Mesendoderm (in vitro differentiated cells): Measurements from ENCODE around the gene PKNOX1.

ENCODE experiments used
- DNase-seq: peaks from one replicate; pipeline ENCODE4 v3.0.0; 2013
- H2AK5ac ChIP-seq: 2 replicates; pipeline ENCODE4 v1.6.1; 2013; ENCODE audit warnings: low read length, inconsistent platforms
- H2BK120ac ChIP-seq: 2 replicates; pipeline ENCODE4 v1.6.1; 2013; ENCODE audit warnings: low read depth, mild to moderate bottlenecking, low read length, moderate library complexity, mixed read lengths
- H2BK15ac ChIP-seq: replicated peaks from 2 replicates; pipeline ENCODE4 v1.6.1; 2013; ENCODE audit warnings: low read depth, mild to moderate bottlenecking, moderate library complexity
- H2BK5ac ChIP-seq: 2 replicates; pipeline ENCODE4 v1.6.1; 2013; ENCODE audit warnings: low read length, inconsistent platforms
- H3K18ac ChIP-seq: 2 replicates; pipeline ENCODE4 v1.6.1; 2013; ENCODE audit warnings: mild to moderate bottlenecking, low read length, mixed read lengths
- H3K23ac ChIP-seq: one replicate; pipeline ENCODE4 v1.6.1; 2013; ENCODE audit warnings: low read length
- H3K27ac ChIP-seq: 2 replicates; pipeline ENCODE4 v1.5.1; 2013; ENCODE audit warnings: low read depth, mild to moderate bottlenecking, inconsistent platforms, low read length, moderate library complexity
- H3K27me3 ChIP-seq: 2 replicates; pipeline ENCODE4 v1.6.1; 2013; ENCODE audit warnings: low read length, control low read depth, mild to moderate bottlenecking, inconsistent platforms; ENCODE audit not compliant: insufficient read depth, poor library complexity
- H3K36me3 ChIP-seq: 2 replicates; pipeline ENCODE4 v1.6.1; 2013; ENCODE audit warnings: low read length, inconsistent platforms; ENCODE audit not compliant: control insufficient read depth, insufficient read depth
- H3K4ac ChIP-seq: one replicate; pipeline ENCODE4 v1.6.1; 2013; ENCODE audit warnings: low read depth, mild to moderate bottlenecking, low read length, moderate library complexity
- H3K4me1 ChIP-seq: 2 replicates; pipeline ENCODE4 v1.6.1; 2013; ENCODE audit warnings: low read depth, low read length, inconsistent platforms; ENCODE audit not compliant: control insufficient read depth
- H3K4me2 ChIP-seq: 2 replicates; pipeline ENCODE4 v1.6.1; 2013; ENCODE audit warnings: low read length
- H3K4me3 ChIP-seq: 2 replicates; pipeline ENCODE4 v1.5.1; 2013; ENCODE audit warnings: mild to moderate bottlenecking, low read length
- H3K56ac ChIP-seq: one replicate; pipeline ENCODE4 v1.6.1; 2013; ENCODE audit warnings: low read length
- H3K79me1 ChIP-seq: 2 replicates; pipeline ENCODE4 v1.6.1; 2013; ENCODE audit warnings: low read length, inconsistent platforms
- H3K79me2 ChIP-seq: 2 replicates; pipeline ENCODE4 v1.6.1; 2013; ENCODE audit warnings: mild to moderate bottlenecking, low read length; ENCODE audit not compliant: control insufficient read depth, insufficient read depth
- H3K9ac ChIP-seq: 2 replicates; pipeline ENCODE4 v1.6.1; 2013; ENCODE audit warnings: low read length, inconsistent platforms
- H4K5ac ChIP-seq: one replicate; pipeline ENCODE4 v1.6.1; 2013; ENCODE audit warnings: low read length
- H4K8ac ChIP-seq: one replicate; pipeline ENCODE4 v1.6.1; 2013; ENCODE audit warnings: low read depth, mild to moderate bottlenecking, control low read depth, low read length, moderate library complexity
- WGBS: extraction: QIAGEN DNeasy Blood & Tissue Kit; methylation state at CpG from one replicate; pipeline ENCODE4 v1.1.7; 2013; ENCODE audit warnings: low lambda C conversion rate, missing lambda C conversion rate; ENCODE audit not compliant: insufficient coverage; ENCODE audit errors: extremely low coverage; 5-methylcytosine and 5-hydroxymethylcytosine counted together

Gene PKNOX1

GRCh38 chr21:43027846-43028731 is 53.7 kb downstream of the PKNOX1 start:
- no CpG with 5 or more reads among the region's 27 CpGs for WGBS
- Histone ChIP-seq H3K23ac (no peak overlapping the region), H3K79me1 (no peaks in the 10 kb centered on the region), H3K27me3 (no peaks in the 10 kb centered on the region), H3K36me3 (peaks cover 4% of the 10 kb centered on the region), H3K4me1 (no peaks in the 10 kb centered on the region), H3K9ac (no peak overlapping the region), H3K79me2 (no peaks in the 10 kb centered on the region), H2BK5ac (no peak overlapping the region), H3K4ac (no peak overlapping the region), H2AK5ac (no peak overlapping the region), H3K18ac (no peak overlapping the region), H2BK120ac (no peak overlapping the region), H3K4me2 (no peak overlapping the region), H4K5ac (no peak overlapping the region), H4K8ac (no peak overlapping the region), H3K4me3 (no peak overlapping the region), H3K27ac (no peak overlapping the region), H2BK15ac (no peak overlapping the region), H3K56ac (no peak overlapping the region)
- DNase-seq: no peak

GRCh38 chr21:43029785-43030184 is 55.4 kb downstream of the PKNOX1 start:
- H4K5ac ChIP-seq: no peak overlapping the region
- no peak overlapping the region for H4K8ac ChIP-seq
- no peaks in the 10 kb centered on the region for H3K4me1 ChIP-seq
- H3K56ac ChIP-seq: no peak overlapping the region
- no peak overlapping the region for H3K23ac ChIP-seq
- no peaks in the 10 kb centered on the region for H3K79me2 ChIP-seq
- no CpG with 5 or more reads among the region's 13 CpGs for WGBS
- peaks cover 4% of the 10 kb centered on the region for H3K36me3 ChIP-seq
- no peak overlapping the region for H3K9ac ChIP-seq
- no peak overlapping the region for H2BK120ac ChIP-seq
- H3K4me2 ChIP-seq: no peak overlapping the region
- DNase-seq: no peak
- no peak overlapping the region for H2BK15ac ChIP-seq
- H3K18ac ChIP-seq: no peak overlapping the region
- H2AK5ac ChIP-seq: no peak overlapping the region
- H3K79me1 ChIP-seq: no peaks in the 10 kb centered on the region
- H3K27ac ChIP-seq: no peak overlapping the region
- no peak overlapping the region for H3K4me3 ChIP-seq
- no peak overlapping the region for H2BK5ac ChIP-seq
- no peak overlapping the region for H3K4ac ChIP-seq
- H3K27me3 ChIP-seq: no peaks in the 10 kb centered on the region

DNA sequence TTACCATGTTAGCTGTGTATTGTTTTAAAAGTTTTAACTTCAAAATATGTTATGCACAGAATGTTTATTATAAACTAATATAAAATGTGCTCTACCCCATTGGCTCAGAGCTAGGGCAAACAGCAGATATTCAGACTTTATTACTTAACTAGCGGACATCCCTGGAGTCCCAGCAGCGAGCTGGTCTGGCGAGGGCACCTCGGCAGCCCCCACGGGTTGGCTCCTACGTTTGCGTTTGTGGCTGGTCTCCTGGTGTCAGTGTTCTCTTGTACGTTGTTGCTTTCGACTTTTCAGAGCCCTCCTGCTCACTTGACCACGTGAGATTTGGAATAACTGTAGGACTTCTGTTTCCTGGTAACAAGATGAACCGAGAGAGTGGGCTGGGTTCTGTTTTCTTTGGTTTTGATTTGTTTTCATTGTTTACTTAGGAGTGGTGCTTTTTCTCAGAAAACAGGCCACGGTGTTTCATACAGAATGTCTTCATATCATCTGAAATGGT is 56.8 kb downstream of the PKNOX1 start:
- Histone ChIP-seq H3K56ac (no peak overlapping the region), H3K18ac (no peak overlapping the region), H3K27me3 (no peaks in the 10 kb centered on the region), H3K4me1 (no peaks in the 10 kb centered on the region), H3K79me2 (no peaks in the 10 kb centered on the region), H2AK5ac (no peak overlapping the region), H4K5ac (no peak overlapping the region), H2BK15ac (no peak overlapping the region), H3K36me3 (peaks cover 3% of the 10 kb centered on the region), H4K8ac (no peak overlapping the region), H2BK120ac (no peak overlapping the region), H2BK5ac (no peak overlapping the region), H3K23ac (no peak overlapping the region), H3K4ac (no peak overlapping the region), H3K9ac (no peak overlapping the region), H3K4me2 (no peak overlapping the region), H3K4me3 (no peak overlapping the region), H3K79me1 (no peaks in the 10 kb centered on the region), H3K27ac (no peak overlapping the region)
- no peak for DNase-seq
- no CpG with 5 or more reads among the region's 12 CpGs for WGBS

- no CpG with 5 or more reads among the region's 1 CpG for WGBS
- no peak overlapping the region for H3K23ac ChIP-seq
- H3K9ac ChIP-seq: no peak overlapping the region
- H3K27ac ChIP-seq: no peak overlapping the region
- no peaks in the 10 kb centered on the region for H3K79me1 ChIP-seq
- H3K36me3 ChIP-seq: peaks cover 1% of the 10 kb centered on the region
- H2AK5ac ChIP-seq: no peak overlapping the region
- DNase-seq: no peak
- H3K27me3 ChIP-seq: no peaks in the 10 kb centered on the region
- H3K4me3 ChIP-seq: no peak overlapping the region
- H3K4ac ChIP-seq: no peak overlapping the region
- H3K79me2 ChIP-seq: no peaks in the 10 kb centered on the region
- no peak overlapping the region for H3K4me2 ChIP-seq
- no peak overlapping the region for H4K5ac ChIP-seq
- H3K4me1 ChIP-seq: no peaks in the 10 kb centered on the region
- H2BK5ac ChIP-seq: no peak overlapping the region
- no peak overlapping the region for H2BK120ac ChIP-seq
- no peak overlapping the region for H2BK15ac ChIP-seq
- no peak overlapping the region for H4K8ac ChIP-seq
- no peak overlapping the region for H3K56ac ChIP-seq
- H3K18ac ChIP-seq: no peak overlapping the region
Observed at GRCh38 chr21:43034101-43034500, 59.7 kb downstream of the PKNOX1 start.

DNA sequence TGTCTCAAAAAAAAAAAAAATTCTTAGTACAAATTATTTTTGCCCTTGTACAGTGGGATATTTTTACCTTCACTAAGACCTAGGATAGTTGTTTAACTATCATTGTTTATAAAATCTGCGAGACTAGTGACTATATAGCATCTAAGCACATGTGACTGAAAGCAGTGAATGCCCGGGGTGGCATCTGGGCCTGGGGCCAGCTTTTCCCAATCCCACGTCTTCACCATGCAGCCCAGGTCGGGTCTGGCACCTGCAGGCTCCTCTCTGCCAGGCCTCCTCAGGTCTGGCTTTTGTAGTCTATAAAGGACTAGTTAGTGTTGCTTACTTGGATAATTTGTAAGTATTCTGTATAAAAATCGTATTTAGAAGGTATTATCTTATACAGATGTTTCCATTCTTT is 60.5 kb downstream of the PKNOX1 start:
- Histone ChIP-seq H3K4me2 (no peak overlapping the region), H3K79me2 (no peaks in the 10 kb centered on the region), H2BK15ac (no peak overlapping the region), H2BK5ac (no peak overlapping the region), H3K27ac (no peak overlapping the region), H4K8ac (no peak overlapping the region), H3K9ac (no peak overlapping the region), H3K23ac (no peak overlapping the region), H3K56ac (no peak overlapping the region), H2AK5ac (no peak overlapping the region), H3K4me3 (no peak overlapping the region), H3K79me1 (no peaks in the 10 kb centered on the region), H3K4me1 (no peaks in the 10 kb centered on the region), H3K36me3 (peaks cover 1% of the 10 kb centered on the region), H3K18ac (no peak overlapping the region), H3K27me3 (no peaks in the 10 kb centered on the region), H4K5ac (no peak overlapping the region), H2BK120ac (no peak overlapping the region), H3K4ac (no peak overlapping the region)
- no CpG with 5 or more reads among the region's 5 CpGs for WGBS
- DNase-seq: no peak
